Measurements from ENCODE around the gene AKT2.
"Not testable (repeated sequence)": the region's sequence is repeated elsewhere in the genome, so short reads cannot be mapped to it uniquely, and the experiment has no call there.

Gene AKT2

GRCh38 chr19:40284501-40285352 is at the start of gene AKT2:
AKT2 (minus strand) TSS chr19:40285345; CDS start chr19:40265267, 20,078 bp downstream.
- no peaks in the 10 kb centered on the region for H3K36me3 ChIP-seq (ENCODE audit: control insufficient read depth, insufficient read depth, low read length)
- H3K27me3 ChIP-seq (ENCODE audit: control insufficient read depth, insufficient read depth, low read length), result no peaks in the 10 kb centered on the region
- WGBS (ENCODE audit: insufficient coverage, insufficient read length), result no CpG with 5 or more reads among the region's 84 CpGs
- H3K4me3 ChIP-seq (ENCODE audit: low read length), result peak within 1 kb of the TSS; percentile 75
- no peaks in the 10 kb centered on the region for H3K9me3 ChIP-seq (ENCODE audit: control insufficient read depth, insufficient read depth, low read length)
- H3K4me1 ChIP-seq (ENCODE audit: control insufficient read depth, insufficient read depth, low read length), result peaks cover 4% of the 10 kb centered on the region; the same call in 1 of the 2 replicates
- DNase-seq (ENCODE audit: low read depth, low spot score), result no peak
- H3K27ac ChIP-seq (ENCODE audit: low read length), result no peak within 1 kb of the TSS

DNA sequence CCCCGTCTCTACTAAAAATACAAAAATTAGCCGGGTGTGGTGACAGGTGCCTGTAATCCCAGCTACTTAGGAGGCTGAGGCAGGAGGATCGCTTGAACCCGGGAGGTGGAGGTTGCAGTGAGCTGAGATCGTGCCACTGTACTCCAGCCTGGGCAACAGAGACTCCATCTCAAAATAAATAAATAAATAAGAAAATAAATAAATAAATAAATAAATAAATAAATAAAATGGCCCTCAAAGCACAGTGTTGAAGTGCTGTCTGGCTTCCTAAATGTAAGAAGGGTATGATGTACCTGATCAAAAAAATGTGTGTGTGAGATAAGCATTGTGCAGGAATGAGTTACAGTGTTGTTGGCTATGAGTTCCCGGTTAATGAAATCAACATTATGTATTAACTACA is 47.9 kb upstream of the AKT2 start:
- H3K36me3 ChIP-seq (ENCODE audit: control insufficient read depth, insufficient read depth, low read length), result peaks cover 14% of the 10 kb centered on the region
- no CpG with 5 or more reads among the region's 6 CpGs for whole genome bisulfite sequencing (ENCODE audit: insufficient coverage, insufficient read length)
- not testable (repeated sequence) for H3K4me3 ChIP-seq (ENCODE audit: low read length); H3K4me1 ChIP-seq (ENCODE audit: control insufficient read depth, insufficient read depth, low read length); H3K27ac ChIP-seq (ENCODE audit: low read length); DNase-seq (ENCODE audit: low read depth, low spot score); H3K9me3 ChIP-seq (ENCODE audit: control insufficient read depth, insufficient read depth, low read length); H3K27me3 ChIP-seq (ENCODE audit: control insufficient read depth, insufficient read depth, low read length)

- no peaks in the 10 kb centered on the region for H3K4me1 ChIP-seq (ENCODE audit: control insufficient read depth, insufficient read depth, low read length)
- H3K36me3 ChIP-seq (ENCODE audit: control insufficient read depth, insufficient read depth, low read length), result peaks cover 17% of the 10 kb centered on the region
- no peaks in the 10 kb centered on the region for H3K9me3 ChIP-seq (ENCODE audit: control insufficient read depth, insufficient read depth, low read length)
- H3K27ac ChIP-seq (ENCODE audit: low read length), result no peak overlapping the region
- no peaks in the 10 kb centered on the region for H3K27me3 ChIP-seq (ENCODE audit: control insufficient read depth, insufficient read depth, low read length)
- no peak overlapping the region for H3K4me3 ChIP-seq (ENCODE audit: low read length)
- no CpG with 5 or more reads among the region's 6 CpGs for WGBS (ENCODE audit: insufficient coverage, insufficient read length)
- no peak for DNase-seq (ENCODE audit: low read depth, low spot score)
These were observed 47.5 kb upstream of the AKT2 start for GRCh38 chr19:40332669-40333068.

- Histone ChIP-seq H3K4me1 (ENCODE audit: control insufficient read depth, insufficient read depth, low read length) (no peaks in the 10 kb centered on the region), H3K36me3 (ENCODE audit: control insufficient read depth, insufficient read depth, low read length) (peaks cover 26% of the 10 kb centered on the region), H3K9me3 (ENCODE audit: control insufficient read depth, insufficient read depth, low read length) (no peaks in the 10 kb centered on the region), H3K27me3 (ENCODE audit: control insufficient read depth, insufficient read depth, low read length) (no peaks in the 10 kb centered on the region), H3K4me3 (ENCODE audit: low read length) (no peak overlapping the region), H3K27ac (ENCODE audit: low read length) (no peak overlapping the region)
- DNase-seq (ENCODE audit: low read depth, low spot score), result no peak
- no CpG with 5 or more reads among the region's 5 CpGs for WGBS (ENCODE audit: insufficient coverage, insufficient read length)
These were observed 45.9 kb upstream of the AKT2 start for GRCh38 chr19:40331052-40331451.

GRCh38 chr19:40326201-40326600 is 41.1 kb upstream of the AKT2 start:
- no peak for DNase-seq (ENCODE audit: low read depth, low spot score)
- WGBS (ENCODE audit: insufficient coverage, insufficient read length), result no CpG with 5 or more reads among the region's 14 CpGs
- H3K36me3 ChIP-seq (ENCODE audit: control insufficient read depth, insufficient read depth, low read length), result peaks cover 50% of the 10 kb centered on the region

GRCh38 chr19:40323705-40324104 is 38.6 kb upstream of the AKT2 start:
- Histone ChIP-seq H3K27ac (ENCODE audit: low read length) (no peak overlapping the region), H3K36me3 (ENCODE audit: control insufficient read depth, insufficient read depth, low read length) (peaks cover 44% of the 10 kb centered on the region)
- no CpG with 5 or more reads among the region's 13 CpGs for WGBS (ENCODE audit: insufficient coverage, insufficient read length)

More at GRCh38 chr19:40326201-40326600, 41.1 kb upstream of the AKT2 start:
- Histone ChIP-seq H3K4me1 (ENCODE audit: control insufficient read depth, insufficient read depth, low read length) (no peaks in the 10 kb centered on the region), H3K27me3 (ENCODE audit: control insufficient read depth, insufficient read depth, low read length) (no peaks in the 10 kb centered on the region), H3K4me3 (ENCODE audit: low read length) (no peak overlapping the region), H3K27ac (ENCODE audit: low read length) (no peak overlapping the region), H3K9me3 (ENCODE audit: control insufficient read depth, insufficient read depth, low read length) (no peaks in the 10 kb centered on the region)

GRCh38 chr19:40322951-40323615 is 37.9 kb upstream of the AKT2 start:
- WGBS (ENCODE audit: insufficient coverage, insufficient read length), result no CpG with 5 or more reads among the region's 15 CpGs
- Histone ChIP-seq H3K27me3 (ENCODE audit: control insufficient read depth, insufficient read depth, low read length) (no peaks in the 10 kb centered on the region), H3K4me3 (ENCODE audit: low read length) (no peak overlapping the region), H3K36me3 (ENCODE audit: control insufficient read depth, insufficient read depth, low read length) (peaks cover 38% of the 10 kb centered on the region), H3K4me1 (ENCODE audit: control insufficient read depth, insufficient read depth, low read length) (no peaks in the 10 kb centered on the region), H3K27ac (ENCODE audit: low read length) (no peak overlapping the region), H3K9me3 (ENCODE audit: control insufficient read depth, insufficient read depth, low read length) (no peaks in the 10 kb centered on the region)
- no peak for DNase-seq (ENCODE audit: low read depth, low spot score)

More at GRCh38 chr19:40323705-40324104, 38.6 kb upstream of the AKT2 start:
- H3K4me3 ChIP-seq (ENCODE audit: low read length), result no peak overlapping the region
- H3K9me3 ChIP-seq (ENCODE audit: control insufficient read depth, insufficient read depth, low read length), result no peaks in the 10 kb centered on the region
- H3K27me3 ChIP-seq (ENCODE audit: control insufficient read depth, insufficient read depth, low read length), result no peaks in the 10 kb centered on the region
- H3K4me1 ChIP-seq (ENCODE audit: control insufficient read depth, insufficient read depth, low read length), result no peaks in the 10 kb centered on the region
- DNase-seq (ENCODE audit: low read depth, low spot score), result no peak

- H3K27ac ChIP-seq (ENCODE audit: low read length), result no peak overlapping the region
- DNase-seq (ENCODE audit: low read depth, low spot score), result no peak
- no peaks in the 10 kb centered on the region for H3K27me3 ChIP-seq (ENCODE audit: control insufficient read depth, insufficient read depth, low read length)
- no peak overlapping the region for H3K4me3 ChIP-seq (ENCODE audit: low read length)
- H3K9me3 ChIP-seq (ENCODE audit: control insufficient read depth, insufficient read depth, low read length), result no peaks in the 10 kb centered on the region
- H3K4me1 ChIP-seq (ENCODE audit: control insufficient read depth, insufficient read depth, low read length), result no peaks in the 10 kb centered on the region
- WGBS (ENCODE audit: insufficient coverage, insufficient read length), result no CpG with 5 or more reads among the region's 7 CpGs
- H3K36me3 ChIP-seq (ENCODE audit: control insufficient read depth, insufficient read depth, low read length), result peaks cover 32% of the 10 kb centered on the region
These were observed 37.1 kb upstream of the AKT2 start for GRCh38 chr19:40322271-40322610.

DNA sequence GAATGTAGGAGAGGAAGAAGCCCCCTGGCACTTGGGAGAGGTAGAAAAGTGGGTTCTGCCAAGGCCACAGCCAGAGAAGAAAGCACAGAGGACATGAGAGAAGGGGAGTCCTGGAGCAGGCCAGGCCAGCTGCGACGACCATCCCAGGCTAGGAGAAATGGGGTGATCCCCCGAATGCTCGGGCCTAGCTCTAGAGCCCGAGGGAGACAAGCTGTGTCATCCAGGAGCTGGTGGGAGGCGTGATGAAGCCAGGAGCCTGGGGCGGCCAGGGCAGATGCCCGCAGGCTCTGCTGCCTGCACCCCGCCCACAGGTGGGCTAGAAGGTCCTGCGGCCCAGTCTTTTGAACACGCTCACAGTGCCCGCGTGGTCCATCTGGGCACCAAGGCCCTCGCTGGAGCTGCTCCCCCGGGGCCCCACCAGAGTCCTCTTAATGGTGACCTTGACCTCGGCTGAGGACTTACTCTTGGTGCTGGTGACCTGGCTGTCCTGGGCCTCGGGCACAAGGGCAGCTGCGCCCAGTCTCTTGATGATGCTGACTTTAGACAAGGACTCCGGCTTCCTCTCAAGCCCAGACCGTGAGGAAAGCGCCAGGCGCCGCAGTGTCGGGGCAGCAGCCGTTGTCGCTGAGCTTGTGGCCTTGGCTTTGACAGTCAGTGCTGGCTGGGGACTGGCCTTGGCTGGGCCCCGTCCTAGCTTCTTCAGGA is 36.6 kb upstream of the AKT2 start:
- WGBS (ENCODE audit: insufficient coverage, insufficient read length), result no CpG with 5 or more reads among the region's 27 CpGs
- Histone ChIP-seq H3K27ac (ENCODE audit: low read length) (no peak overlapping the region), H3K27me3 (ENCODE audit: control insufficient read depth, insufficient read depth, low read length) (no peaks in the 10 kb centered on the region), H3K4me3 (ENCODE audit: low read length) (no peak overlapping the region), H3K9me3 (ENCODE audit: control insufficient read depth, insufficient read depth, low read length) (no peaks in the 10 kb centered on the region), H3K36me3 (ENCODE audit: control insufficient read depth, insufficient read depth, low read length) (peaks cover 32% of the 10 kb centered on the region), H3K4me1 (ENCODE audit: control insufficient read depth, insufficient read depth, low read length) (no peaks in the 10 kb centered on the region)
- no peak for DNase-seq (ENCODE audit: low read depth, low spot score)

DNA sequence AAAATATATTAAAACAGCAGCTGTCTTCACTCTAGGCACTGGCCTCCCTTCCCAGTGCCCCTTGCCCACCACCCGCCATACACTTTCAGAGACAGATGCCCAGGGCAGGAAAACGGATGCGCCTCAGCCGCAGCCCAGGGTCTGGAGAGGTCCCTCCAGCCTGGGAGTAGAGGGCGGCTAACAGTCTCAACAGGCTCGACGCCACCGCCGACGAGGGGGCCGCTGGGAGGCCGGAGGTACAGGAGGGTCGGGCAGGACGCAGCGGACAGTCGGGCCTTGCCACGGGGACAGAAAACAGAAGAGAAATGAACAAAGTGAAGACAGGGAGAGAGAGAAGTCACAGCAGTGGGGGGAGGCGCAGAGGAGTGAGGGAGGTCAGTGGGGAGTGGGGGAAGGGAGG is 35.9 kb upstream of the AKT2 start:
- Histone ChIP-seq H3K4me3 (ENCODE audit: low read length) (no peak overlapping the region), H3K27ac (ENCODE audit: low read length) (no peak overlapping the region), H3K27me3 (ENCODE audit: control insufficient read depth, insufficient read depth, low read length) (no peaks in the 10 kb centered on the region), H3K9me3 (ENCODE audit: control insufficient read depth, insufficient read depth, low read length) (no peaks in the 10 kb centered on the region), H3K36me3 (ENCODE audit: control insufficient read depth, insufficient read depth, low read length) (peaks cover 26% of the 10 kb centered on the region), H3K4me1 (ENCODE audit: control insufficient read depth, insufficient read depth, low read length) (no peaks in the 10 kb centered on the region)
- WGBS (ENCODE audit: insufficient coverage, insufficient read length), result no CpG with 5 or more reads among the region's 18 CpGs
- DNase-seq (ENCODE audit: low read depth, low spot score), result no peak
